ENCODE data around the gene EVI5L.

The EVI5L gene

DNA sequence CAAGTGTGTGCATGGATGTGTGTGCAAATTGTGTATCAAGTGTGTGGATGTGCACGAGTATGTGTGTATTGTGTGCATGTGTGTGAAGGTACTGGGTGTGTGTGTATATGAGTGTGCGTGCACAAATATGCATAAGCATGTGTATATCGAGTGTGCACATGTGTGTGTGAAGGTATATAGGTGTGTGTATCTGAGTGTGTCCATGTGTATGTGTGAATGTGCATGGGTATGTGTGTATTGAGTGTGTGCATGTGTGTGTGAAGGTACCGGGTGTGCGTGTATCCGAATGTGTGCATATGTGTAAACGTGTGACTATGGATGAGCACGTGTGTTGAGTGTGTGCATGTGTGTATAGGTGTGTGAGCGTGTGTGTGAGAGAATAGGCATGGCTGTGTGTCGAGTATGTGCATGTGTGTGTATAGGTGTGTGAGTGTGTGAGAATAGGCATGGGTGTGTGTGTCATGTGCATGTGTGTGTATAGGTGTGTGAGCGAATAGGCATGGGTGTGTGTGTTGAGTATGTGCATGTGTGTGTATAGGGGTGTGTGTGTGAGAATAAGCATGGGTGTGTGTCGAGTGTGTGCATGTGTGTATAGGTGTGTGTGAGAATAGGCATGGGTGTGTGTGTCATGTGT is 12.8 kb downstream of the EVI5L start:
- in situ Hi-C loops (cut with MboI; ENCODE audit: low pct_unique_long_range_greater_than_20kb, low sequenced_read_pairs), result no loop called here
- DNase-seq, result no peak

DNA sequence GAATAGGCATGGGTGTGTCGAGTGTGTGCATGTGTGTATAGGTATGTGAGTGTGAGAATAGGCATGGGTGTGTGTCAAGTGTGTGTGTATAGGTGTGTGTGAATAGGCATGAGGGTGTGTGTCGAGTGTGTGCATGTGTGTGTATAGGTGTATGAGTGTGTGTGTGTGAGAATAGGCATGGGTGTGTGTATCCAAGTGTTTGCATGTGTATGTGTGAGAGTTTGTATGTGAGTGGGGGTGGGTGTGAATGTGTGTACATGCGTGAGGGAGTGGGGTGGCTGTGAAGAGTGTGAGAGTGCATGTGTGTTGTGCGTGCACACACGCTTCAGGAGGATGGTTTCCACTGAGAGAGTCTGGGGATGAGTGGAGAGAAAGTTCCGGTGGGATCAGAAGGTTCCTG is 13.5 kb downstream of the EVI5L start:
- in situ Hi-C loops (cut with MboI; ENCODE audit: low pct_unique_long_range_greater_than_20kb, low sequenced_read_pairs), result no loop called here
- DNase-seq, result no peak

DNA sequence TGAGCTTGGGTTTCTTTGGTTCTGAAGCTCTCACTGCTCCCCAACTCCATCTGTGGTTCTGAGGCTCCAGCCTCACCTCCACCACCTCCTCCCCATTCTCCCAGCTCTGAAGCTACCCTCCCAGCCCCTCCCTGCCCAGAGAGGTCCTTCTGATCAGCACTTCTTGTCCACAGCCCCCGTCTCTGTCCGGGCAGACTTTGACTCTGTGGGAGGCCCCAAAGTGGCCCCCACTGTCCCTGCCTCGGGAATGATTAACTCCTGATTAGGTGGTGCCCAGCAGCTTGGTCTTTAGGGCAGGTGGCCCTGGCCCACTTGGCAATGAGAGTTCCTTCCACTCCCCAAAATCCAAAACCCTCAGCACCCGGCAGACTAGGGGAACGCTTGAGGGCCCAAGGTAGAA is 14.4 kb downstream of the EVI5L start:
- DNase-seq, result no peak
- in situ Hi-C loops (cut with MboI; ENCODE audit: low pct_unique_long_range_greater_than_20kb, low sequenced_read_pairs), result no loop called here

DNA sequence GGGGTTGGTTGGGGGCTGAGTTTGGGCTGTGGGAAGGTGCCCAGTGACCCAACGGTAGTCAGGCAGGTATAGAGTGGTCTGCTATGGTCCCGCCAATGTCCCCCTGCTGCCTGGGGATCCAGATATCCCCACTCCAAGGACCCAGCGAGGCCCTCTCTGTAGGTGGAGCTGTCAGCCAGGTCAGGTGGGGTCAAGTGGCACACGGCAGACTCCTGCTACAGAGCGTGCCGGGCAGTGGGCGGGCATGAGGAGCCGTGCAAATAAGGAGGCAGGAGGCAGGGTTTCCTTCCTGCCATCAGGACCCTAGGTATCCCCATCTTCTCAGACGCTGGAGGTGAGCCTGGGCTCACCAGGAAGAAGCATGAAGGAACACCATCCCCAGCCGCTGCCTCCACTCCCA is 14.9 kb downstream of the EVI5L start:
- in situ Hi-C loops (cut with MboI; ENCODE audit: low pct_unique_long_range_greater_than_20kb, low sequenced_read_pairs), result no loop called here
- DNase-seq, result no peak

DNA sequence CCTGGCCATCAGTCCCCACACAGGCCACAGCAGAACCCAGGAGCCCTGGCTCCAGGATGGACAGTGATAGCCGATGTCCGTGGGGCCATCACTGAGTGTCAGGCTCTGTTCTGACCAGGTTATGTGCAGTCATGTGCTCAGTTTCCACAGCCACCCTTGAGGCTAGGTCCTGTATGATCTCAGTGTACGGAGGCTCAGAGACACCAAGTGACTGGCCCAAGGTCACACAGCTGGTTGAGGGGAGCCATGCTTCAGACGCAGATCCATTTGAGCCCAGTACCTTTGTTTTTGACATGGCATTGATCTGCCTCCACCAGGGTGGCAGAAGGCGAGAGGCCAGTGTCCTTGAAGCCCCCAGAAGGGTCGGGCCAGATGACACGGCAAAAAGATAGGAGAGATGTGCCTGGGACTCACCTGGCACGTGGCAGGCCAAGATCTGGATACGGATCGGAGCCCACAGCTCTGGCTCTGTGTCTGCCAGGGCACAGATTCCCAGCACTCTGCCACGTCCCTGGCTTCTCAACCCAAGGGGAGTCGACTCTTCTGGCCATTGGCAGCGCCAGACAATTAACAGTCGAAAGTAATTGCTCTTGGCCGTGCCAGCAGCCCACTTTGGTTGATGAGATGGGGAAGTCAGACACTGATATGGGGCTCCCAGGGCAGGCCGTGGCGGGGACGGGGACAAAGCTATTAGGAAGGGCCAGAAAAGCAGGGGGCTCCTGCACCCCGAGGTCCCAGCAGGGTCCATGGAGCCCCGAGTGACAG is 15.6 kb downstream of the EVI5L start:
- in situ Hi-C loops (cut with MboI; ENCODE audit: low pct_unique_long_range_greater_than_20kb, low sequenced_read_pairs), result no loop called here
- no peak for DNase-seq

DNA sequence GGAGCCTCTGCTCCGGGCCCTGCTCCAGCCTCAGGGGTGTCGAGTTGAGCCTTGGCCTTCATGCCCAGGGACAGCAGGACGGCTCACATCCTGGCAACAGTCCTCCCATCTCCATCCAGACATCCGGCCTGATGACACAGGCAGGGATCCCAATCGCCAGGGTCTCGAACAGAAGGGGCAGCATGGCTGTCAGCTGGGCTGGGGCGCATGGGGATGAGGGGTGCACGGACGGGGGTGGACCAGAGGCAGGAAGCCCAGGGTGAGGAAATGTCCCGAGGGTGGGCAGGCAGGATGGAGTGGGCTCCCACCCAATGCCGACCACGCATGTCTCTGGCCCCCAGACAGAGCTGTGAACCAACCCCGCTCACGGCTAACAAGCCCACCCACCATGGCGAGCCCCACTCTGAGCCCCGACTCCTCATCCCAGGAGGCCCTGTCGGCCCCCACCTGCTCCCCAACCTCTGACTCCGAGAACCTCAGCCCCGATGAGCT is 16.2 kb downstream of the EVI5L start:
- in situ Hi-C loops (cut with MboI; ENCODE audit: low pct_unique_long_range_greater_than_20kb, low sequenced_read_pairs), result no loop called here
- no peak for DNase-seq

DNA sequence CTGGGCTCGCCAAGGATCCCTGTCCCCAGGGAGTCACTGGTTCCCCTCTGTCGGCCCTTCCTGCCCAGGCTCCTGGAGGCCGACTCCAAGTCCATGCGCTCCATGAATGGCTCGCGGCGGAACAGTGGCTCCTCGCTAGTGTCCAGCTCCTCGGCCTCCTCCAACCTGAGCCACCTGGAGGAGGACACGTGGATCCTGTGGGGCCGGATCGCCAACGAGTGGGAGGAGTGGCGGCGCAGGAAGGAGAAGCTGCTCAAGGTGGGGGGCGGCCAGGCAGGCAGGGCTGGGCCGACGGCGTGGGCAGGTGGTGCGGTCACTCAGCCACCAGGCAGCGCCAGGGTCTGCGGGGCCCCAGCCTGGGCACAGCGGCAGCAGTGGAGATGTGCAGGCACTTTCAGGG is 17.6 kb downstream of the EVI5L start:
- DNase-seq, result no peak

DNA sequence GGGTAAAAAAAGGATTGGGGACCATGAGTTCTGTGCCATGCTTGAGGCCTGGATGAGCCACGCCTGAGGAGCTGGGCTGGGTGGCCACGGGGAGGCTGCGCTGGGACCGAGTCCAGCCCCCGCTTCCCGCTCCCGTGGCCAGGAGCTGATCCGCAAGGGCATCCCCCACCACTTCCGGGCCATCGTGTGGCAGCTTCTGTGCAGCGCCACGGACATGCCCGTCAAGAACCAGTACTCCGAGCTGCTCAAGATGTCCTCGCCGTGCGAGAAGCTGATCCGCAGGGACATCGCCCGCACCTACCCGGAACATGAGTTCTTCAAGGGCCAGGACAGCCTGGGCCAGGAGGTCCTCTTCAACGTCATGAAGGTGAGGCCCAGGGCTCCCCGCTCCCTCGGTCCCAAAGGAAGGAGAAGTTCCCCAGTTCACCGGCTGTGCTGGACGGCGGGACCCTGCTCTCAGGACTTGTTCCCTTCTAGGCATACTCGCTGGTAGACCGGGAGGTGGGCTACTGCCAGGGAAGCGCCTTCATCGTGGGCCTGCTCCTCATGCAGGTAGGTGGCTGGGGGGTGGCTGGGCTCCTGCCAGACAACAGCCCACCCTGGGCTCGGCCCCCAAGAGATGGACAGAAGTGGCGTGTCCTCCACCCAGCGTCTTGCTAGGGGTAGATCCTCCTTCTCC is 18.9 kb downstream of the EVI5L start:
- DNase-seq, result no peak
- in situ Hi-C loops (cut with MboI; ENCODE audit: low pct_unique_long_range_greater_than_20kb, low sequenced_read_pairs), result no loop called here

More for the DNA sequence above, 17.6 kb downstream of the EVI5L start:
- in situ Hi-C loops (cut with MboI; ENCODE audit: low pct_unique_long_range_greater_than_20kb, low sequenced_read_pairs), result no loop called here

DNA sequence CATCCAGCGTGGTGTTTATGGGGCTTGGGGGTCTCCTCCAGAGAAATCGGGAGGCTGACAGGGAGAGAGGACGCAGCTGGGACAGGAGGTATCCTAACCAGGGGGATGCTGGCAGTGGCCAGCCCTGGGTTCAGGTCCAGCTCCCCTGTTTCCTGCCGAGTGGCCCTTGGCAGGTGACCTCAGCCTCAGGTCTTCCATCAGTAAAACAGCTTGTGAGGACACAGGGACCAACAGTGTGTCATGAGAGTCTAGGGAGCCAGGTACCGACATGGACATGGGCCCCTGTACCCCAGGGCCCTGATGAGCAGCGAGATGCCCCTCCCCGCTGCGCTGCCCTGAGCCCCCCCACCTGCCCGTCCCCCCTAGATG is 19.6 kb downstream of the EVI5L start:
- in situ Hi-C loops (cut with MboI; ENCODE audit: low pct_unique_long_range_greater_than_20kb, low sequenced_read_pairs), result no loop called here
- no peak for DNase-seq

DNA sequence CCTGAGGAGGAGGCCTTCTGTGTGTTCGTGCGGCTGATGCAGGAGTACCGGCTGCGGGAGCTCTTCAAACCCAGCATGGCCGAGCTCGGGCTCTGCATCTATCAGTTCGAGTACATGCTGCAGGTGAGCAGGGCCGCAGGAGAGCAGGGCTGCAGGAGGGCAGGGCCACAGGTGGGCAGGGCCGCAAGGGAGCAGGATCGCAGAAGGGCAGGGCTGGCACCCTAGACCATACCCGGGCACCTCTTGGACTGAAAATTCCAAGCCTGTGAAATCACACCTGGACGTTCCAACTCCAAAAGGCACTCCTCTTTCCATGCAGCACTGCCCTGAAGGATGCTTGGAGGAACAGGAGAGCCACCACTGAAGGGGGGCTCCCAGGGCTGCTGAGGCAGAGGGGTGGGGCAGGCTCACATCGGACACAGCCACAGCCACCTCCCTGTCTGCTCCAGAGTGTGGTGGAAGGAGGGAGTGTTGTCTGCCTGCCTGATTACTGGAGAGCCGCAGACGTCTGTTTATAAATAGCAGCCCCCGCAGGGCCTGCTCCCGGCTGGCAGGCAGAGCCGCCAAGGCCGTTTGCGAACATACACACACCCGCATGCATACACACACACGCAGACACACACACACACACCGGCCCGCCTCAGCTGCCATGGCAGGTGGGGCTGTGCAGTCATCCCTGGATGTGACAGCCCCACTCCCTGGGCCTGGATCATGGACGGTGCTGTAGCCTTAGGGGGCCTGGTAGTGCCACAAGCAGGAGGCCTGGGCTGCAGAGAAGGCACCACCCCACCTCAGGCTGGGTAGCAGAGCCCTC is 20.2 kb downstream of the EVI5L start:
- in situ Hi-C loops (cut with MboI; ENCODE audit: low pct_unique_long_range_greater_than_20kb, low sequenced_read_pairs), result no loop called here
- DNase-seq, result peak; percentile 30

DNA sequence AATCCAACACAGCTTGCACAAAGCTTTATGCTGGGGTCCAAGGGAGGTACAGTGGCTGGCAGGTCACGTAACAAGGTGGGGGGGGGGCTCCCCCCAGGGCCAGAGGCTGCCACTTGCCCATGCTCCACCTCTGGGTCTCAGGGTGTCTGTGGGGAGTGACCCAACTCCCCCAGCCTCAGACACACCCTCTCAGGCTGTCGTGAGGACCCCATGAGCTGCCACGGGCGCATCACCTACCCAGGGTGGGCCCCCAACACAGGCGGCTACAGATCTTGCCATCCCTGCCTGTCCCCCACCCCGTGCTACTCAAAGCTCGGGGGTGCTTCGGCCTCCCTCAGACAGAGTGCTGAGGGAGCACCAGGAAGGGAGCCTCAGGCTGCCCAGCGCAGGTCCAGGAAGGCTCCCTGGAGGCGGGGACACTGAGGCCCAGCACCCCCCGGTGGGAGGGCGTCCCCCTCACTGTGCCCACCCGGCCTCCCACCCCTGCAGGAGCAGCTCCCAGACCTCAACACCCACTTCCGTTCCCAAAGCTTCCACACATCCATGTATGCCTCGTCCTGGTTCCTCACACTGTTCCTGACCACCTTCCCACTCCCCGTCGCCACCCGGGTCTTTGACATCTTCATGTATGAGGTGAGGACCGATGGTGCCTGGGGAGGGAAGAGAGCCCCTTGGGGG is 21.1 kb downstream of the EVI5L start:
- in situ Hi-C loops (cut with MboI; ENCODE audit: low pct_unique_long_range_greater_than_20kb, low sequenced_read_pairs), result no loop called here

DNA sequence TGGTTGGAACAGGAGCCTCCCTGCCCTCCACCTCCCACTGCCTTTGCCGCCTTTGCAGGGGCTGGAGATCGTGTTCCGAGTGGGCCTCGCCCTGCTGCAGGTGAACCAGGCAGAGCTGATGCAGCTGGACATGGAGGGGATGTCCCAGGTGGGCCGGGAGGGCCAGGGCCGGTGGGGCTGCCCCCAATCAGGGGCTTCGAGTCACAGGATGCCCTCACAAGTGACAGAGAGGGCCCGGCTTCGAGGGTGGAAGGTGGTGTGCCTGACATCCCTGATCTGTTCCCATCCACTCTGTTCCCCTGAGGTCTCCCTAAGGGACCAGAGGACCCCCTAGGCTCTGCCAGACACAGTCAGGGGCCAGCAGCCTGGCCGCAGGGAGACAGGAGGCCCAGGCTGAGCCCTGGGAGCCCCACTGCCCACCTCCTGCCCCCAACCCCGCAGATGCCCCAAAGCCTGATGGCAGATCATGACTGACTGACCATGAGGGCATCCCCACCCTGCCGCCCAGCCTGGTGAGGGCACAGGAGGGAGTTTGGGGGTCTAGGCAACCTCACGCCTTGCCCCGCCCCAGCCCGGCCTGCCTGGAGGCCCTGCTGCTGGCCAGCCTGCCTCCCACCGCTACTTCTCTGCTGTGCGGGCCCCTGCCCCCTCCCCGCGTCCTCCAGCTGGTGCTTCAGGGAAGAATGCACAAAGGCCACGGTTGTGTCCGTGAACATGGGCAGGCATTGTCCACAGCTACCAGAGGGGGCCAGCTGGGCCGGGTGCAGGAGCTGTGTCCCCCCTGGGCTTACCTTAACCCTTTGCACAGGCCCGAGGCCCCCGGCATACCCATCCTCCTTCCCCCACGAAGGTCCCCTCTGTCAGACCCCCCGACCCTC is 21.8 kb downstream of the EVI5L start:
- DNase-seq, result no peak
- in situ Hi-C loops (cut with MboI; ENCODE audit: low pct_unique_long_range_greater_than_20kb, low sequenced_read_pairs), result no loop called here

More for the DNA sequence above, 21.1 kb downstream of the EVI5L start:
- DNase-seq, result no peak

DNA sequence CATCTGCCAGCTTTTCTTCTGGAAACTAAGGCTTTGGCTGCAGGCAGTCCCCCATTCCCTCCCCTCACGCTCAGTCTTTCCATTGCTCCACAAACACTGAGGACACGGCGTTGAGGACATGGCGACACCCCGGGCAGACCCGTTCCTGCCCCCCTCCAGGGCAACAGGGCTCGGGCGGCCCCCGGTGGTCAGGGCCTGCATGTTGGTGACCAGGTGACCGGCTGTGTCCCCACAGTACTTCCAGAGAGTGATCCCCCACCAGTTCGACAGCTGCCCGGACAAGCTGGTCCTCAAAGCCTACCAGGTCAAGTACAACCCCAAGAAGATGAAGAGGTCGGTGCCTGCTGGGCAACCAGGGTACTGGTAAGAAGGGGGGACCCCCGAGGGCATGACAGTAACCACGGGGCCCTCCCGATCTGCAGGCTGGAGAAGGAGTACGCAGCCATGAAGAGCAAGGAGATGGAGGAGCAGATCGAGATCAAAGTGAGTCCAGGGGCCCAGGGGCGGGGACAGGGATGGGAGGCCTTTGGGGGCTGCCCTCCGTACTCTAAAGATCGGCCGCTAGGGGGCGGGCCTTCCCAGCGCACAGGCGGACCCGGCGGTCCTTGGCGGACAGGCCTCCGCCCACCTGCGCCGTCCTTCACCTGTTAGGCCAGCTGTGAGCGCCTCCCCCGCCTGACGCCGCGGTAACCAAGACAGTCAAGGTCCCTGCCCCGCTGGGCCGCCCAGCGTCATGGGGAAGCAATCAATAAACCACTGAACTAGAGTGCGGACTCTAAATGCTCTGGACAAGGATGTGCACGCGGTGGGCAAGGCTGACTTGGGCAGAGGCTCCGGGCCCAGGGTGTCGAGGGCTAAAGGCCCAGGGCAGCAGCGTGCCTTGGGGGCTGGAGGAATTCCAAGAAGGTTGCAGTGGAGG is 23.1 kb downstream of the EVI5L start:
- peak; percentile 76 for DNase-seq
- in situ Hi-C loops (cut with MboI; ENCODE audit: low pct_unique_long_range_greater_than_20kb, low sequenced_read_pairs), result no loop called here

DNA sequence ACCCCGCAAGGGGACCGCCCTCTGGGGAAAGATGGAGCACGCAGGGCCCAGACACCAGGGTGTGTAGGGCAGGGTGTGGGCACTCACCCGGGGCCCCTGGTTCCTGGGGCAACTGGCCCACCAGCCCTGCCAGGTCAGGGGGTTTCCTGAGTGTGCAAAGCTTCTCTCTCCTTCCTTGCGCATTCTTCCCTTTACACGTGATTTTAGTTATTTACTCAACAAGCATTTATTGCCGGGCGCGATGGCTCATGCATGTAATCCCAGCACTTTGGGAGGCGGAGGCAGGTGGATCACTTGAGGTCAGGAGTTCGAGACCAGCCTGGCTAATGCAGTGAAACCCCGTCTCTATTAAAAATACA is 23.7 kb downstream of the EVI5L start:
- DNase-seq, result no peak
- in situ Hi-C loops (cut with MboI; ENCODE audit: low pct_unique_long_range_greater_than_20kb, low sequenced_read_pairs), result no loop called here

DNA sequence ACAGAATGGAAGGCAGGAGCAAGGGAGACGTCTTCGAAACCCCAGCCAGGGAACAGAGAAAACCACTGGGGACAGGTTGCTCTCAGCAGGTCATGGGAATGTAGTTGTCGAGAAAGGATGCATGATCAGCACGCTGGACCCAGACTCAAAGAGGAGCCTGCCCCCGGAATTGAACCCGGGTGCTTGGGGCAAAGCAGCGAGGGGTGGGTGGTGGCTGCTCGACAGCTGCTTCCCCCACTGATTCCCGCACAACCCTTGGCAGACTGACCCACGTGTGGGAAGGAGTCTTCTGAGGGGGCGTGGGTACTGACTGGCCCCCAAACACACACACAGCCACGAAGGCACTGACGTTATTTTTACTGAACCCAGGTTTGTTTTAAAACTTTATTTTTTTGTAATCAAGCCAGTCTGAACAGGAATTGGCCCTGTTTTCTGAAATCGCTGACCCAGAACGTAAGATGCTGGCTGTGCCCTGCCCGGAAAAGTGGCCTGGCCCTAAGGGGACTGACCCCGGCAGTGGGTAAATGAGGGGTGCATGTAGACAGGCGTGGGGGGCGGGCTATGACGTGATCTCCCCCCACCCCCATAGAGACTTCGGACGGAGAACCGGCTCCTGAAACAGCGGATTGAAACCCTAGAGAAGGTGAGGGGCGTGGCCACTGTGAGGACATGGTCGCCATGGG is 25.5 kb downstream of the EVI5L start:
- DNase-seq, result no peak
- in situ Hi-C loops (cut with MboI; ENCODE audit: low pct_unique_long_range_greater_than_20kb, low sequenced_read_pairs), result no loop called here

DNA sequence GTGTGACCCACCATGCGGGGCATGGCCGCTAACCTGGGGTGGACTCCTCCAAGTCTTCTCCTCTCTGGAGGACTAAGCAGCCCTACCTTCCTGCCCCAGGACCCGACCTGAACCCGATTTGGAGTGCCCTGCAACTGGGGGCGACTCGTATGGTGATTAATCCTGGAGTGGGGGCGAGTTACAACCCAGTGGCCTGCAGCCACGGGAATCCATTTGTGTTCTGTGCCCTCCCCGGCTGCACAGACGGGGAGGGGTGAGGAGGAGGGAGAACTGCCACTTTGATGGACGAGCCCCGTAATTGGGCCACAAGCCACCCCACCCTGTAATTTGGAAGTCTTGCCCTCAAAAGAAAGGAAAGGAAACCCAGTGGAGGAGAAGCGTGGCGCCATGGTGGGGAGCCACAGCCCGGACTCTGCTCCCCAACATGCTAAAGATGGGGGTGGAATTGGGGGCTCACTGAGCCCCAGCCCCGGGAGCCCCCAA is 26.1 kb downstream of the EVI5L start:
- no peak for DNase-seq

More for the DNA sequence above, 26.1 kb downstream of the EVI5L start:
- in situ Hi-C loops (cut with MboI; ENCODE audit: low pct_unique_long_range_greater_than_20kb, low sequenced_read_pairs), result no loop called here

Measured in KBM-7 (cell line).